ENCODE data around the gene SH2D4B.

The SH2D4B gene

DNA sequence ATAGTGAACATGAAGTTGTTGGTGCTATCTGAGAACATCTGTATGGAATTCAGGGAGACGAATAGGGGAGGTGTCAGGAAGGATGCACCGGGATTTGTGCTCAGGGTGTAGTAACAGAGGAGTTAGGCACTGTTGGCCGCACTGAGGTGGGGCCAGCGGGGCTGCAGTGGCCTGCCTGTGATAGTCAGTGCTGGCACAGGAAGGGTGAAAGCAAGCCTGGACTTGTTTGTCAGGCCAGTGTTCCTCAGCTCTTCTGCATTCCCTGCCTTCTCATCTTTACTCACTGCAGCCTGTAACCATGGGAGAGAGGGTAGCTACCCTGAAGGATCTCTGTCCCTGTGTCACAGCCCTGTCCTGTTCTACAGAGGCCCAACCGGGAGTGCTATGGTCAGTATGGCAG lies 81.3 kb downstream of the SH2D4B start:
- no peak for DNase-seq (ENCODE audit: low spot score)
- H3K4me3 ChIP-seq, result no peak overlapping the region
- no peak overlapping the region for H3K27ac ChIP-seq
- TF ChIP-seq CTCF (IDR thresholded peaks at IDR 0.05), result no peak

GRCh38 chr10:80622153-80622552 lies 84.5 kb downstream of the SH2D4B start:
- no peak overlapping the region for H3K4me3 ChIP-seq
- no peak overlapping the region for H3K27ac ChIP-seq
- DNase-seq (ENCODE audit: low spot score), result no peak
- TF ChIP-seq CTCF (IDR thresholded peaks at IDR 0.05), result no peak

- Histone ChIP-seq H3K27ac (no peak overlapping the region), H3K4me3 (no peak overlapping the region)
- DNase-seq (ENCODE audit: low spot score), result no peak
- TF ChIP-seq CTCF (IDR thresholded peaks at IDR 0.05), result no peak
These were observed 92.6 kb downstream of the SH2D4B start for GRCh38 chr10:80630324-80630723.

DNA sequence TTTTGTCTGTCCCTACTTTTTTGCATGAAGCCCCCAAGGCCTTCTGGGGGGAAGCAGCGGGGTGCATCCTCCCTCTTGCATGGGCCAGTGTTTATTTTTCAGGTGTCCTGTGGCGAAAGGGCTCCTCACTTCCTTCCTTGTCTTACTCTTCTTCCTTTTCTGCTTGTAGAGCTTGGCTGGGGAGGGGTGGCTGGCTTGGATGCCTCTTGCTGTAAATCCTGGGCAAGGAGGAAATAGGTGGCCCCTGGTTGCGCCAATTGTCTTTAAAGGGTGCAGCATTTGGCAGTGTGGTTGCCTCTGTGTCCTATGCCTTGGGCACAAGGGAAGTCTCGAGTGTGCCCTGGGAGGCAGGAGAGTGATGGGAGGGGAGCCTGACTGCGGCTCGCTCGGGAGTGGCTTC lies 95.0 kb downstream of the SH2D4B start:
- no peak for TF ChIP-seq CTCF (IDR thresholded peaks at IDR 0.05)
- DNase-seq (ENCODE audit: low spot score), result no peak
- Histone ChIP-seq H3K27ac (no peak overlapping the region), H3K4me3 (no peak overlapping the region)

DNA sequence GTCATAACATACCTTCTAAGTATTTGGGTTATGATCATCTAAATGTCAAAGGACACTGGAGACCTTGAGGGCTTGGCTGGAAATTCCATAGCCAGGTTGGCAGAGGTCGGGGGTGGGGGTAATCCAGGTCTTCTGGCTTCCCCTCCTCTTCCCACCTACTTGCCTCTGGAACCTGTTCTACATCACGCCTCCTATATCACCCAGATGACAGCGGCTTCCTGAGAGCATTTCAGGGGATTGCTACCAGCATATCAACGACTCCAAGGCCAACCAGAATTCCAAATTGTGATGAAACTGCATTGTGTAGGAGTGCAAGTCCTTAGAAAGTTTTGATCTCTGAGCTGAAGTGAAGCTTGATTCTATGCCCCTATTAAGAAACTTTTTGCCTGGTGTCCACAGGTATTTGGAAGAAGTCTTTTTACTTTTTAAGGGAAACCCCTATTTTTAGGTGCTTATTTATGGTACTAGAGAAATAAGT lies 95.7 kb downstream of the SH2D4B start:
- DNase-seq (ENCODE audit: low spot score), result no peak
- Histone ChIP-seq H3K27ac (no peak overlapping the region), H3K4me3 (no peak overlapping the region)
- no peak for TF ChIP-seq CTCF (IDR thresholded peaks at IDR 0.05)

DNA sequence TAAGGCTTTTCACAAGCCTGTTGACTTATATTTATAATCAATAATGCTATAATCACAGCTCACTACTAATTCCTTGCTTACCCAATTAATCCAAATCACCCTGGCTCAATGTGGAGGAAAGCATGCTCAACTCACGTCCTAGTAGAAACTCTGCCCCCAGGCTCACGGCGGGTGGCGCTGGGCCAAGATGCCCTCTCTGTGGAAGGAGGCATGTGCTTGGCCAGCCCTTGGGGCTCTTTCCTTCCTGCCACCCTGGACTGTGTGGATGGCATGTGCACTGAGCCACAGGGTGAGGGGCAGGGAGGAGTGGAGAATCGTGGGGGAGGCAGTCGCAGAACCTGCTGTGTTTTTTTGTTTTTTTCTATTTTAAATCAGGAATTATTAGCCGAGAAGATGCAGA lies 96.2 kb downstream of the SH2D4B start:
- DNase-seq (ENCODE audit: low spot score), result no peak
- TF ChIP-seq CTCF (IDR thresholded peaks at IDR 0.05), result no peak
- H3K27ac ChIP-seq, result no peak overlapping the region
- H3K4me3 ChIP-seq, result no peak overlapping the region

DNA sequence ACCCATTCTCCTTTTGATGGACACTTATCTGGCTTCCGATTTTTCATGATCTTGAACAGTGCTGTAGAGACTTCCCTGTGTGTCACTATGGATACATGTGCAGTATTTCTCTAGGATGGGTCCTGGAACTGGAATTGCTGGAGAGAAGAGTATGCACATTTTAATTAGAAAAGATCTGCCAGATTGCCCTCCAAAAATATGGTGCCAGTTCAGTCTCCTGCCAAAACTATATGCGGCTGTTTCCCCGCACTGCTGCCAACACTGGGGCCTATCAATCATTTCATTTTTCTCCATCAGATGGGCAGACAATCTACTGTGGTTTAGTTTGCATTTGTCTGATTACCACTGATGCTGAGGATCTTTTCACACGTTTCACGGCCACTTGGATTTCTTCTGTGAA lies 105.0 kb downstream of the SH2D4B start:
- Histone ChIP-seq H3K4me3 (no peak overlapping the region), H3K27ac (no peak overlapping the region)
- no peak for TF ChIP-seq CTCF (IDR thresholded peaks at IDR 0.05)
- no peak for DNase-seq (ENCODE audit: low spot score)

Data from coronary artery (tissue), 2 donors.